Activated B cell treated with CpG ODN at 0.5 μM for 24 hours (primary cell): ENCODE data around the gene DDX42. TPM values are rescaled to one million over a fixed set of nuclear protein-coding genes. Genes with fewer than 3 reads are reported as not detected.
A peak's percentile ranks its signal among the peaks of the same experiment; 100 is the strongest.

Experiments
- ATAC-seq: fragments of 200-7000 bp; cut with Tn5 transposase; one replicate; pipeline ENCODE4 v1.10.0; 2021; ENCODE audit warnings: low read depth, mild to moderate bottlenecking, moderate library complexity
- CTCF ChIA-PET: fragments of 350-600 bp; sonication (Branson Sonifier 250); formaldehyde crosslinking; loops from one replicate; lab custom pipeline; 2021; ENCODE audit warnings: antibody characterized with exemption; lab: Charles Lee
- POLR2A ChIA-PET: fragments of 350-600 bp; sonication (Branson Sonifier 250); formaldehyde crosslinking; loops from one replicate; lab custom pipeline; 2021; ENCODE audit warnings: antibody characterized with exemption; lab: Charles Lee
- DNase-seq: peaks from one replicate; pipeline ENCODE4 v3.0.0; 2022
- H3K27ac Mint-ChIP-seq: one replicate; pipeline ENCODE4 v1.8.0; 2020; ENCODE audit warnings: mixed read lengths
- H3K27me3 Mint-ChIP-seq: one replicate; pipeline ENCODE4 v1.8.0; 2021; ENCODE audit warnings: mixed read lengths
- H3K36me3 Mint-ChIP-seq: one replicate; pipeline ENCODE4 v1.8.0; 2021; ENCODE audit warnings: low read depth, mixed read lengths
- H3K4me1 Mint-ChIP-seq: one replicate; pipeline ENCODE4 v1.8.0; 2021; ENCODE audit warnings: mixed read lengths
- H3K4me3 Mint-ChIP-seq: one replicate; pipeline ENCODE4 v1.8.0; 2020; ENCODE audit warnings: mild to moderate bottlenecking, mixed read lengths
- H3K9me3 Mint-ChIP-seq: one replicate; pipeline ENCODE4 v1.8.0; 2020; ENCODE audit warnings: mixed read lengths
- CTCF ChIP-seq: fragments of 200-600 bp; IDR thresholded peaks from one replicate; pipeline ENCODE4 v1.8.0; 2022; ENCODE audit warnings: antibody characterized with exemption, mild to moderate bottlenecking
- intact Hi-C: fragments of 100-400 bp; cut with micrococcal nuclease; formaldehyde crosslinking; loops from one replicate; pipeline ENCODE4 v1.15.1; 2024
- total RNA-seq: library from RNA; stranded (reverse); gene quantifications from 2 replicates; pipeline ENCODE4 v1.2.3, GENCODE V29; 2022

Gene DDX42
- total RNA-seq, 1 donor from 2014 or later: 160 TPM

- TF ChIP-seq CTCF: no peak
- H3K9me3 Mint-ChIP-seq: no peaks in the 10 kb centered on the region
- DNase-seq (no peak), ATAC-seq (no peak)
- ChIA-PET CTCF (no interaction called here), POLR2A (no interaction called here)
- intact Hi-C loops: no loop called here
- no peaks in the 10 kb centered on the region for H3K27me3 Mint-ChIP-seq
- peaks cover 19% of the 10 kb centered on the region for H3K4me1 Mint-ChIP-seq
- H3K4me3 Mint-ChIP-seq: no peak overlapping the region
- no peak overlapping the region for H3K27ac Mint-ChIP-seq
- H3K36me3 Mint-ChIP-seq: peaks cover 74% of the 10 kb centered on the region
These were observed 15.5 kb upstream of the DDX42 start for GRCh38 chr17:63758428-63758827.

DNA sequence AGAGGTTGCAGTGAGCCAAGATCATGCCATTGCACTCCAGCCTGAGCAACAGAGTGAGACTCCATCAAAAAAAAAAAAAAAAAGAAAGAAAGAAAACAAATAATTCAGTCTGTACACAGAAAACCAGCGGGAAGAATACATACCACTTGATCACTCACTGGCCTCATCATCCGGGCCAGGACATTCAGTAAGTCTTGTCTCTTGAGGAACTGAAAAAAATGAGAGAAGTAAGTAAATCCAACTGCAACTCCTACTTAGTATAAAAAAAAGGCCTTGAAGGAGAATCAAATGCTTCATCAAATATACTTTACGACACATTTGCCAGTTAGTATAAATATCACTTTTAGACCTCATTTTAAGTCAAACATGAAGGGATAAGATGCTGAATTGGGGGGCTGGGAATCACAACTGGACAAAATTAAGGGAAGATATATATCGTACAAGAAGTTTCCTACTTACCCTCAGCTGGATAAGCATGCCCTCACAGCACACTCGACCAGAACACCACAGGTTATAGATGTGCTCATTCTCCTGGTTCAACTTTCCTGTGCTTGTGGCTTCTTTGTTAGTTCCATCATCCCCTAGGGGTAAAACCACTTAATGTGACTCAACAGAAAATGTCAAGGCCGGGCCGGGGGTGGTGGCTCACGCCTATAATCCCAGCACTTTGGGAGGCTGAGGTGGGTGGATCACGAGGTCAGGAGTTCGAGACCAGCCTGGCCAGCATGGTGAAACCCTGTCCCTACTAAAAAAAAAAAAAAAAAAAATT, 13.0 kb upstream of the DDX42 start:
- no peak for DNase-seq
- no peaks in the 10 kb centered on the region for H3K27me3 Mint-ChIP-seq

GRCh38 chr17:63762161-63763078, 11.6 kb upstream of the DDX42 start:
- Mint-ChIP-seq H3K36me3 (peaks cover 73% of the 10 kb centered on the region), H3K9me3 (no peaks in the 10 kb centered on the region), H3K27ac (peak overlapping the region; percentile 59), H3K4me1 (peaks cover 31% of the 10 kb centered on the region), H3K4me3 (no peak overlapping the region), H3K27me3 (no peaks in the 10 kb centered on the region)
- ATAC-seq: no peak
- TF ChIP-seq CTCF: no peak
- intact Hi-C loops: no loop called here
- no peak for DNase-seq
- ChIA-PET POLR2A (interaction anchor here (0.6 to 4.2 kb wide), 10 partner anchors 10 to 141 kb away, joined by 3 to 47 read pairs (median 6); partner anchors contain the start of genes CCDC47, DDX42, MAP3K3 and STRADA), CTCF (interaction anchor here (1.4 kb wide), 1 partner anchor 12 kb away, joined by 3 read pairs; no protein-coding TSS in a partner anchor)

More for the DNA sequence above, 13.0 kb upstream of the DDX42 start:
- intact Hi-C loops: loop anchor here (2.0 kb wide), 1 partner anchor 18 kb away; no protein-coding TSS in a partner anchor
- Mint-ChIP-seq H3K4me1 (peaks cover 21% of the 10 kb centered on the region), H3K4me3 (peak overlapping the region; percentile 0), H3K9me3 (no peaks in the 10 kb centered on the region), H3K27ac (peak overlapping the region; percentile 32), H3K36me3 (peaks cover 76% of the 10 kb centered on the region)
- ChIA-PET POLR2A (interaction anchor here (1.0 to 4.2 kb wide), 7 partner anchors 13 to 139 kb away, joined by 3 to 47 read pairs (median 12); partner anchors contain the start of genes CCDC47, DDX42, MAP3K3 and STRADA), CTCF (no interaction called here)
- no peak for TF ChIP-seq CTCF
- peak; percentile 60 for ATAC-seq

DNA sequence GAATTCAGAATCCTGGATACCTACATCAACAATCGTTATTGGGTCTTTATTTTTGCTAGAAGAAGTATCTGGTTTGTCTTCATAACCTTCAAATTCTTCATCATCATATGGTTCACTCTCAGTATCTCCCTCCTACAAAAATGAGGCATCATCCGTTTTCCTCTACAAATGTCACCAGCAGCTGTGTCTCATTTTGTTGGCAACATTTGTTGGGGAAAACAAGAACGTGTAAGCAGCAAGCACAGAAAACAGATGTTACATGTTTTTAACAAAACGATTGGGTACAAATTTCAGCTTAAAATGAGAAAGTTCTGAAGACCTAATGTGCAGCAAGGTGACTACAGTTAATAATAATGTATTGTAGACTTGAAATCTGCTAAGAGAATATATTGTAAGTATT, 9.3 kb upstream of the DDX42 start:
- ATAC-seq (no peak), DNase-seq (no peak)
- H3K36me3 Mint-ChIP-seq: peaks cover 71% of the 10 kb centered on the region
- no peak for TF ChIP-seq CTCF
- intact Hi-C loops: no loop called here
- H3K4me3 Mint-ChIP-seq: no peak overlapping the region
- CTCF ChIA-PET: no interaction called here
- no peak overlapping the region for H3K27ac Mint-ChIP-seq
- peaks cover 39% of the 10 kb centered on the region for H3K4me1 Mint-ChIP-seq
- POLR2A ChIA-PET: interaction anchor here (0.7 to 2.3 kb wide), 5 partner anchors 9 to 1029 kb away, joined by 3 to 15 read pairs (median 4); partner anchors contain the start of genes CCDC47 and DDX42
- H3K27me3 Mint-ChIP-seq: no peaks in the 10 kb centered on the region
- H3K9me3 Mint-ChIP-seq: no peaks in the 10 kb centered on the region
